GM19025 (cell line): ENCODE results near the gene DGKG.

Experiments
- ATAC-seq: cut with Tn5 transposase; IDR thresholded peaks from one replicate; pipeline ENCODE4 v1.9.1; 2021; ENCODE audit warnings: mild to moderate bottlenecking, low read depth, moderate library complexity; ENCODE audit not compliant: unreplicated experiment

The DGKG gene

GRCh38 chr3:186121278-186121677 is 240.8 kb downstream of the DGKG start:
- ATAC-seq: no peak

- no peak for ATAC-seq
Observed at GRCh38 chr3:186119499-186119898, 242.5 kb downstream of the DGKG start.

DNA sequence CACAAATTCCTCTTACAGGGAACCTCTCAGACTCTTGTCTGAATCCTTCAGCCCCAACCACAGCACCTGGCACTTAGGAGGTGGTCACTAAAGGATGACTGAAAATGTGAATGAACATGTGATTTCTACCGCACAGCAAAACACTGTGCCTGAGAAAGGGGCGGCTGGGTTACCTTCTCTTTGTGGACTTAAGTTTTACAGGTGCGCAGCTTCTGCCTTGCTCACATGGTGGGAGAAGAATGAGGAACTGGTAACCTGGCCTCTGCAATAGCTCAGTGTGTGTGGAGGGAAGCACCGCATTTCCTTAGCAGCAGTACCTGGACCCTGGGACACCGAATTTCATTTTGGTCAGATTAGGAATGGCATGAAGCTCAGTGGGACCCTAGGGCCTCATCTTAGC is 243.3 kb downstream of the DGKG start:
- no peak for ATAC-seq

DNA sequence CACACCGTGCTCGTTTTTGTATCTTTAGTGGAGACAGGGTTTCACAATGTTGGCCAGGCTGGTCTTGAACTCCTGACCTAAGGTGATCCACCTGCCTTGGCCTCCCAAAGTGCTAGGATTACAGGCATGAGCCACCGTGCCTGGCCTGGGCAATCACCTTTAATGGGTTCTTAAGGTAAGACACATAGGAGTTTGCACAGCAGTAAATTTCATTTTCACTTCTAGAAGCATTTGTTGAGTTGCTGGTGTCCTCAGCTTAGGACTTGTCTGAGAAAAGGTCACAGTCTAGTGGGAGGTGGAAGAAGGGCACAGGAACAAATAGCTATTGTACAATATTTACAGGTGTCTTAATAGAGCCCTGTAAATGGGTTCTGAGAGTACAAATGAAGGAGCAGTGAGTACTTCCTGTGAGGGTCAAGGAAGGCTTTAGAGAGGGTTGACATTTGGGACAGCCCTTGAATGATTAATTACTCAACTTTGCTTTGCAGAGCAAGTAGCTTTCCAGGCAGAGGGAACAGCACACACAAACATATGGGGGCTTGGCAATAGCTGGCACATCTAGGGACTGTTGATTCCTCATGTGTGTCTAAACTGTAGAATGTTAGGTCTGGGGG is 244.4 kb downstream of the DGKG start:
- ATAC-seq: no peak

- no peak for ATAC-seq
Observed at GRCh38 chr3:186115239-186115996, 246.6 kb downstream of the DGKG start.

DNA sequence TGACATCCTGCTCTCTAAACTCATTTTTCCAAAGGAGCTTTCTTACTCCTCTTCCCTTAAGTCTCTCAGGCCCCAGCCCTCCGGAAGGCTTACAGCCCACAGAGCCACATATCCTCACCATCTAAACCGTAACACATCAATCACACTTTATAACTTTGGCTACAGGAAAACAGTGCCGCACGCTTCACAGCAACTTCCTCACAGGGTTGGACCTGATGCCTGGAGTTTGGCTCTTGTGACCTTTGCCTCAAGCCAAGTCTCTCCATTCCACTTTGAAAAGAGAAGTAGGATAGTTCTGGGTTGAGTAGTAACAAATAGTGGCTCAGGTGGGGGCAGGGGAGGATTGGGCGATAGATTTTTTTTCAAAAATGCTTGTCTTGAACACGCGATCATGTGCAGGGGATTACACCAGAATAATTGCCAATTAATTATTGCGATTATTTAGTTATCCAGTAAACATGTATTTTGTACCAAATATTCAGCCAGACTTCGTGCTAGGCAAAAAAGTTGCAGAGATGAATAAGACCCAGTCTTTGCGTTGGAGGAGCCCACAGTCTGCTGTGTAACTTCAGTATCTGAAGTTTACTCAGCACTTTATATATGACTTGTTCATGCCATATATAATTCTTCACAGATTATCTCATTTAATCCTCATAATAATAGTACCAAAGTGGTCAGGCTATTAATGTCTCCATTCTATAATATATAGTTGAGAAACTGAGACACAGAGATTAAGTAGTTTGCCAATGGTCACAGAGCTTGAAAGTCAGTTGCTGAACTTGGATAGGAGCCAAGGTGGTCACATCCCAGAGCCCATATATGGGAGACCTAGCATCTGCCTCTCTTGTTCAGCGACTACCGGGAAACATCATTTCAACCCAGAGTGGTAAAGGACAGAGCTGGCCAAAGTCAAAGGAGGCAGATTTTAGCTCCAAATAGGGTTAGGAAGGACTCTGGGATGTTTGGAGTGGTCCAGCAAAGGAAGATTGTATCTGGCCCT is 250.8 kb downstream of the DGKG start:
- no peak for ATAC-seq

DNA sequence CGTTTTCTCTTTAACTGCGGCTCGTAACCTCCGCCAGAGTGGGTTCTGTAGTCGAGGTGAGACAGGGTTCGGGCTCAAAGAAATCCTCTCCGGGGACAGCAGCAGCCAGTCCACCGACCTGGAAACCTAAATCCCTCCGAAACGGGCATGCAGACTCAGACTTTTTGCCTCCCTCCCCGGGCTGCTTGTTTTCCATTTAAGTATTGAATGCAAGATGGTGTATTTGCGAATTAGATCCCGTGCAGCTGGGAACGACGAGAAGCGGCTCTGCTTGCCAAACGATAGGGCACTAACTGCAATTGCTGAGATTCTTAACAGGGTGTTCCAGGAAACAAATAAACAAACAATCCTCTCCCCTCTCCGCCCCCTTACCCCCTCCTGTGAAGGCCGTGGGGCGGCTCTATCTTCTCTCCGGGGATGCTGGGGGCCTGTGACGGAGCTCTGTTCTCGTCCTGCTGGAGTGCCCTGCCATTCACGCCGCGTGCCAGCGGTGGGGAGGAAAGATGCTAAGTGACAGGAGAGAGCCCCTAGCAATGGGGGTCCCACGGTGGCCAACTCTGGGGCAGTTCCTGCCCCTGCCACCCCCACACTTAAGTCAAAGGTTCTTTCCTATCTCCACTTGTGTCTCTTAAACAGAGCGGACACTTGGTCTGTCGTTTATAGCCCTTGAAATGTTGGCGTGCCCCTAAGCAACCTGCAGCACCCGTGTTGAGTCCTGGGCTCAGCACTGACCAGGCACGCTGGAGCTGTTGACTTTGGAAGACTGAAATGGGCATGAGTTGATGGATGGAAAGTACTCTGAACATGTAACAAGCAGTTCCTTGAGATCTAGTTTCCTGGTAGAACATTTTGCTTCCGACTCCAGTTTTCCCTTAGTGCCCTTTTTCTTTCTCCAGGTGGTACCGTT is 251.9 kb downstream of the DGKG start:
- ATAC-seq: no peak

- ATAC-seq: peak; percentile 96
Observed at GRCh38 chr3:186108941-186109865, 252.8 kb downstream of the DGKG start, which contains the start of gene ETV5. ETV5 (minus strand) TSS chr3:186109089; CDS start chr3:186105868, 3,221 bp downstream.

DNA sequence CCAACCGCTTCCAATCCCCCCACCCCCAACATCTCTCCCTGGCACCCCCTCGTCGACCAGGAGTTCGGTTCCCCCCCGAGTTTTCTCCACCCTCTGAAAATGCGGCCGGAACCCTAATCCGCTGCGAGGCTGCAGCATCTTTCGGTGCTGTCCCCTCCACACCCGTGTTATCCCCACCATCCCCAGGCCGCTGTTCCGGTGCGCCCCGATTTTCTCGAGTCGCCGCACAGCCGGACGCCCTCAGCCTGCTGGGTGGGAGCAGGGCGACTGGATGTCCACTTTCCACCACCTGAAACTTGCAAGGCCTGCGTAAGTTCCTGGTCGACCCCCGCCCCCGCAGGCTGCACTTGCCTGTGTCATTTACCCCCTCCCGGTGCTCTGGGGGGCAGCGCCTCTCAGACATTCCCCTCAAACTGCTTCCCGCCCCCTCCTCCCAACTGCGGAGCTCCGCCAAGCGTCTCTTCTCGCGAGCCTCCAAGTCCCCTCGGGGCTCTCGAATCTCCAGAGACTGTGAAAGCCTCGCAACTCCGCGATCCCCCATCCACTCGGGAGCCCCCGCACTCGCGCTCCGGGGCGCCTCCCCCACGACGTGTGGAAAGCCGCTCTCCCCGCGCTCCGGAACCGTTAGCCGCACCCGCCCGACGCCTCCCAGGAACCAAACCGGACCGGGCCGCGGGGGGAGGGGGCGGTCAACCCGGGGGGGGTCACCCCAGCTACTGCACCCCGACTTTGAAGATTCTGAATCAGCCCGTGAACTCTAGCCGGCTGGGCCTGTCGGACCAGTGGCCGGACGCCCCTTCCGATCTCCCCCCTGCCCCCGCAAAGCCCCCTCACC is 253.7 kb downstream of the DGKG start:
- no peak for ATAC-seq

GRCh38 chr3:186107215-186108105 is 254.6 kb downstream of the DGKG start:
- ATAC-seq: no peak

GRCh38 chr3:186105543-186105942 is 256.5 kb downstream of the DGKG start:
- no peak for ATAC-seq

- no peak for ATAC-seq
Observed at GRCh38 chr3:186102687-186103086, 259.3 kb downstream of the DGKG start.

DNA sequence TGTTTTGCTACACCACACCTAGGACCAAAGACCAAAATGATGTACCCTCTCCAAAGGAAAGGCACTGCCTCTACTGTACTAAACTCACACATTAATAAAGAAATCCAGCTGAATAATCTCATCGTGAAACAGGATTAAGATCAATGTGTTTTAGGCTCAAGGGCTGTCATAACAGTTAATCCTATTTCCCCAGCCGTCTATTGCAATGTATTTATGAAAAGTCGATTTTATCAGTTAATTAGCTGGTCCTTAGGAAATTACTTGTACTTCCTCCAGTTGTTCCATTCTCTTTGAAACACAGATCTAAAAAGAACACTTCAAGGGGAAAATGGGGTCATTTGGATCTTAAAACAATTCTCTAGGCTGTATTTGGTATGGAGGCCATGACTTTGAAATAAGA is 261.6 kb downstream of the DGKG start:
- no peak for ATAC-seq

GRCh38 chr3:186099178-186099577 is 262.9 kb downstream of the DGKG start:
- no peak for ATAC-seq

DNA sequence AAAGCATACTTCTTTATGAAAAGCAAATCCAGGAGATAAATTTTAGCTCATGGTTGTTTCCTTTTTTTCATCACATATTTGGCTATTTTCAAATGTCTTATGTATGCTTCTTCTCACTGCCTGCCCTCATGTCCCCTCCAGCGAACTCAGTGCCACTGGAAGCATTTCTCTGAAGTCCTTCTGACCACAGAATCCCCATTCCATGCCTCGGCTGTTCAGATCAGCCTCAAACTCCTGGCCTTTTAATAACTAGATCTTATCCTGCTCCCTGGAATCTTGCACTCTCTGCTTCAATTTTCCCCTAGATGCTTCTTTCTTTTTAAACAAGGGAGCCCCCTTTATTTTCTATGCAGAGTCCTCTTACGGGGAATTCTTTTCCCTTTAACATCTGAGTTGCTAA is 263.3 kb downstream of the DGKG start:
- no peak for ATAC-seq

DNA sequence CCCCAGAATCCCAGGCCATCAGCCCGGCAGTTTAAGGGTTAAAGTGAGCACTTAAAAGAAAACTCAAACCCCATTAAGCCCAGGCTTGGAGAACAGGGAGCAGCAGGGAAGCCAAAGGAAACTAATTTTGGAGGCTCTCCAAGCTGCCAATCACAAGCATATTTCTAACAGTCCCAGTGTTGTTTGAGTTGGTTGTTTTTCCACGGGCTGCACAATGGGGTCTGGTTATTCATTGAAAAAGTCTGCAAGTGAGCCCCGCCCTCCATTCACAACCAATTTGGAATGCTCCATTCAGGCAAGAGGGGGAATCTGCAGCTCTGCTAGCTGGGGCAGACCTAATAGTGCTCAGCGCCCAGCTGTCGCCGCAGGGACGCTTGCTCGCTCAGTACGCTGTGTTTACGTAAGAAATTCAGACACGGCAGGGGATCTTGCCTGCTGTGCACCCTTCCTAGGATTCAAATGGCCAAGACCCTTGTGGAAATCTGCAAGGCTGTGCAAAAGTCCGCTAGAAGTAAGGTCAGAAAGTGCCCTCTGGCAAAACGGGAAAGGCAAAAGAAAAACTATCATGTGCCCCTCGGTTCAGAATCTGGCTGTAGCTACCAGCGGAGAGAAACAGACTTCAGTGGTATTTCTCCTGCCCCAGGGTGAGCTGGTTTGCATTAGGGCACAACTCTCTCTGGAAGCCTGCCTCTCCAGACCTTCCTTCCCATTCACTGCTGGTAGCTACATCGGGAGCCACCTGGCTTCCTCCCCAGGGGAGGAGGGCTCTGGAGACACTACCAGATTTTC is 264.2 kb downstream of the DGKG start:
- ATAC-seq: no peak
